Activated CD4-positive, CD25-positive, alpha-beta regulatory T cell treated with anti-CD3 and anti-CD28 coated beads, Interleukin-2, amount 50 U/mL, for 16 hours (primary cell): ENCODE measurements around the gene HIPK1.

Source experiments
- DNase-seq: peaks from one replicate; pipeline ENCODE4 v3.0.0-alpha.2; 2020; ENCODE audit warnings: low read depth, low spot score

Gene HIPK1

DNA sequence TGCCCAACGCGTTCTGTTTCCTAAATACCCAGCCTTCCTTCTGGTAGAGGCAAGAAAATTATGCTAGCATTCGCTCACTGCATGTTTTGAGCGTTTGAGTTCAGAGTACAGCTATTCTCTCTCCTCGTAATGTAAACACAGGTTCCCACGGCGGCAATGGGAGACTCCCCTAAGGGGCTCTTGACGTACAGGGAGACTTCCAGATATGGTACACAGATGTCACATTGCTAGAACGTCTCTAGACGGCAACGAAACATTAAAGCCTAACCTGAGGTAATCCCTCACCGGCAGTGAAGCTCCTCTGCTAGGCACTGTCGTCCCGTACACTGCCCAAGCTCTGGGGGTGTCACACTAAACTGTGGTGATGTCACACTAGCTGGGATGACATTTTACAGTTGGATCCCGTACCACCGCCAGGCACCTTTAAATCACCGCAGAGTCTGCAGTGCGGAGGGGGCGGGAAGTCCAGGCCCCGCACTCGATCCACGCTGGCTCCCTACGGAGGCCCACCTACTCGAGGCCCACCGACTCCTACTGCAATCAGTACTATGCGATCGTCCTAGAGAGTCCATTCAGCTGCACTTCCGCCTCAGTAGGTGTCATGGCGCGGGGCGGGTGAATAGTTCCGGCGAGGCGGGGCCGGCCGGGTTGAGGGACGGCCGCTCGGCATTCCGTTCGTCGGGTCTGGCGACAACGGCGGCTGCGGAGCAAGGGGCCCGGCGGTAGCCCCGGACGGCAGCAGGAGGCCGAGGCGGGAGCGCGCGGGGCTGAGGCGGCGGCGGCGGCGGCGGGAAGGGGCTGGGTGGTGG, at the start of gene HIPK1:
Gene HIPK1 (plus strand): TSS at position 384 of the 809 bp plus-strand sequence.
- peak; percentile 87 for DNase-seq

DNA sequence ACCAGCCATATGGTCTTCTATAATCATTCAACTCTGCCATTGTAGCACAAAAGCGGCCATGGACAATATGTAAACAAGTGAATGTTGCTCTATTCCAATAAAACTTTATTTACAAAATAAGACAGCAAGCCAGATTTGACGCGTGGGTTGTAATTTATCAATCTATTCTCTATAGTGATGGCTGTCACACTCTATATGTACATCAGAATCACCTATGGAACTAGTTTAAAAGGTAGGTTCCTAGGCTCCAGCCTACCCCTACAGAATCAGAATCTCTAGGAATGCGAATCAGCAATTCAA, 49.4 kb upstream of the HIPK1 start:
- DNase-seq: no peak

DNA sequence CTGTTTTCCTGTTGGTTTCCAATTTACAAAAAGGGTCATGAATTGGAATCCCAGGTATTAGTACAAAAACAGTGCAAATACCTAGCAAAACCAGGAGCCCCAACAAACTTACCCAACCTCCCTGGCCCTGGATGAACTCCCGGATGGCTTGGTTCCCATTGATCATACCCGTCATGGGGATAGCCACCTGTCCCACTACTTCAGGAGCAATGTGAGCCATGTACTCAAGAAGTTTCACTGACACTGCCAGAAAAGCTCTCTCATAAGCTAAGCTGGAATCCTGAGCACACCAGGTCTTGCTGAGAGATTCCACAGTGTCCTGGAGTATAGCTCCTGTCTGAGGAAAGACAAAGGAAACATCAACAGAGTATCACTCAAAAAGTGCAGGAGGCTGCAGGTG, 47.5 kb upstream of the HIPK1 start:
- no peak for DNase-seq

DNA sequence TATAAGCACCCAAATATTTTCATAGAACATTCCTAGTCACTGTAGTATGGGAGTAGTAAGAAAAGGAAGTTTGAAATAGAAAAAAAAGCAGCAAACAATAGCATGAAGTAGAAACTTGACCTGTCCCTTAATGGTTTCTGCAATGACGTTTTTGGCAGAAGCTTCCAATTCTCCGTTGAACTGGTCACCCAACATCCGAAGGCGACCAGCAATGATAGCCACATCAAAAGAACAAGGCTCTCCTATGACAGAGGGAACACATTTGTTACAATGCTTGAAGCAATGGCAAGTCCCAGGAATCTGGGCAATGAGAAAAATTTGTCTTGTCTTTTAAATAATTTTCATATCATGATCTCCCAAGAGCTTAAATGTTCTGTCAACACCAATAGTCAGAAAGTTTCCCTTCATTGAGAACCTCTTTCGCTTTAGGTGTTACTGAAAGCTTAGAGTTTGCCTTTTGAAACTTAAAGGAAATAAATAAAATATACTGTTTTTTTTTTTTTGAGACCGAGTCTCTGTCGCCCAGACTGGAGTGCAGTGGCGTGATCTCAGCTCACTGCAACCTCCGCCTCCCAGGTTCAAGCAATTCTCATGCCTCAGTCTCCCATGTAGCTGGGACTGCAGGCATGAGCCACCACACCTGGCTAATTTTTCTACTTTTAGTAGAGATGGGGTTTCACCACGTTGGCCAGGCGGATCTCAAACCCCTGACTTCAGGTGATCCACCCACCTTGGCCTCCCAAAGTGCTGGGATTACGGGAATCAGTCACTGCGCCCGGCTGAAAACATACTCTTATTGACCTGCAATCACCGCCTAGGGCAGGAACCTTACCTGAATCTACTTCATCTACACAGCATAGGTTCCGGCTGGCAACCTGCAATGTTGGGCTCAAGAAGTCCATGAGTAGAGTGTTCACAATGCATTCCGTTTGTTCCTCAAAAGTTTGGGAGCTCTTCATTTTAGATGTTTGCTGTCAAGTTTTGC, 42.4 kb upstream of the HIPK1 start:
- DNase-seq: no peak

DNA sequence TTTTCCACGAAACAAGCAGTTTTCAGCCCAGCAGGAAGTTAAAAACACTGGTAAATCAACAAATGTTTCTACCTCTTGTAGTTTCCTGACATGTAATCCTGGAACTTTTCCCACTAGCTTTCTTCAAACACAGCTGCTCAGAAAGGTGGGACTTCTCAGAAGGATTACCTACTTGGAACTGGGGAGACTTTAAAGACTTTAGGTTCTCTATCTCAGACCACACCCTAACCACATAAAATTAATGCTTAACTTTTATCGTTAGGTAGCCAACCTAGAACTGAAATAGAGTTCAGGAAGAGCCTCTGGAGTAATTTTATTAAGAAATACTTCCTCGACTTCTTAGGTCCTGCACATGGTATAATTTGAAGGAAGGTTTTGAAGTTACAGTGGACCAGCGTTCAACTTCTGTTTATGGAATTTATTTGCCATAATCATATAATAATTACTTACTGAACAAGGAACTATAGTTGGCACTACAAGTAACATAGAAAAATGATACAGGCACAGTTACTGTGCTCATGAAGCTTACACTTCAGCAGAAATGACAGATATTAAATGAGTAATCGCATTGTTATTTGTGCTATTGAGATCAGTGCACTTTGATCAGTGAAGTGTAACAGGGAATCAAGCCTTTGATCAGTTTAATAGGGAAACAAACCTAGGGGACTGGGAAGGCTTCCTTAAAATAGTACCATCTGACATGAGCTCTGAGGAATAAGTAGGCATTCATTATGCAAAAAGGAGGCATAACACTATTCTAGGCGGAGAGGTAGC, 41.5 kb upstream of the HIPK1 start, which contains the start of gene BCL2L15:
Gene BCL2L15 (minus strand): TSS at position 180 of the 774 bp plus-strand sequence. CDS start 206 bp downstream, outside the sequence.
- no peak for DNase-seq

DNA sequence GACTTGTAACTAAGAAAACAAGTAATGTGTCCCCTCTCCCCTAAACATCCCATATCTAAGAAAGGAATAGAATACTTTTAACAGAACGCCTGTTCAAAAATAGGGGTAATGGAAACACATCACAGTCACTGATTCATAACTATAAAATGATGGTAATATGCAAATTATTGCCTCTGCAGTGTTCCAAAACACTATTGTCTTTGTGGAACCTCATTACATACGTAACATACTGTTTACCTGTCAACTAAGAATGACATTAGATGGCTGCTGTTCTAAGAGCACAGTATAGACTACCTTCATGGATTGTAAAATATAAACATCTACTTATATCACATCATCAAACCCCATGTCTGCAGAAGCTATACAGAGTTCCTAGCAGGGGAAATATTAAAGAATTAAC, 38.3 kb upstream of the HIPK1 start:
- DNase-seq: no peak

DNA sequence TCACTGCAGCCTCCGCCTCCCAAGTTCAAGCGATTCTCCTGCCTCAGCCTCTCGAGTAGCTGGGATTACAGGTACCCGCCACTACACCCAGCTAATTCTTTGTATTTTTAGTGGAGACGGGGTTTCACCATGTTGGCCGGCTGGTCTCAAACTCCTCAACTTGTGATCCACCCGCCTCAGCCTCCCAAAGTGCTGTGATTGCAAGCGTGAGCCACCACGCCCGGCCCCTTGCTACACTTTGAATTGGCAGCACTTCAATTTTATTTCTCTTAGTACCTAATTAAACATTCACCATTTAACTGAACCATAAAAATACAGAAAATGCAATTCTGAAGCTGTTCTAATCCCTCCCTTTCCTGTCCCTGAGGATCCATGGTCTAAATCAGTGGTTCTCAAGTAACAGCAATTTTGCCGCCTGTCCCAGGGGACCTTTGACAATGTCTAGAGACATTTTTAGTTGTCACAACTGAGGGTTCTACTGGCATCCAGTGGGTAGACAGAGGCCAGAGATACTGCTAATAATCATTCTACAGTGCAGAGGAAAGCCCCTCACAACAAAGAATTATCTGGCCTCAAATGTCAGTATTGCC, 37.4 kb upstream of the HIPK1 start:
- no peak for DNase-seq

DNA sequence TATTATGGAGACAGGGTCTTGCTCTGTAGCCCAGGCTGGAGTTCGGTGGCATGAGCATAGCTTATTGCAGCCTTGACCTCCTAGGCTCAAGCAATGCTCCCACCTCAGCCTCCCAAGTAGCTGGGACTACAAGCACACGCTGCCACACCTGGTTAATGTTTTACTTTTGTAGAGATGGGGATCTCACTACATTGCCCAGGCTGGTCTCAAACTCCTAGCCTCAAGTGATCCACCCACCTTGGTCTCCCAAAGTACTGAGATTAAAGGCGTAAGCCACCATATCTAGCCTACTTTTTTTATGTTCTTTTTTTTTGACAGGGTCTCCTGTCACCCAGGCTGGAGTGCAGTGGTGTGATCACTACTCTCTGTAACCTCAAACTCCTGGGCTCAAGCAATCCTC, 35.9 kb upstream of the HIPK1 start:
- no peak for DNase-seq

DNA sequence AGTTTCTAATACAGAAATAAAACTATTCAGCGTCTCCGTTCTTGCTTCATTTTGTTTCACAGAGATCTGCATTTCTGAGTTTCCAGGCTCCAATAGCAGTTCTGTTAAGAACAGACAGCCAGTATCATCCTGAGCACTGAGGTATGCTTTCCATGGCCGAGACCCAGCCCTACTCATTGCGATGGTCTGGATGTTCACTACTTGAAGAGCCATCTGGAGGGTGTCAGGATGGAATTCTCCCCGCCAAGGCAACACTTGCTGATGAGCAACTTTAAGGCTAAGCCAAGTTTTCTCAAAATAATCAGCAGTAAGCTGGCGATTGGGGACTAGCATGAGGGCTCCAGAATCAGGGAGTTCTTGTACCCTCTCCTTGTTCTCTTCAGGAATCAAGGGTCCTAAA, 34.0 kb upstream of the HIPK1 start:
- no peak for DNase-seq

DNA sequence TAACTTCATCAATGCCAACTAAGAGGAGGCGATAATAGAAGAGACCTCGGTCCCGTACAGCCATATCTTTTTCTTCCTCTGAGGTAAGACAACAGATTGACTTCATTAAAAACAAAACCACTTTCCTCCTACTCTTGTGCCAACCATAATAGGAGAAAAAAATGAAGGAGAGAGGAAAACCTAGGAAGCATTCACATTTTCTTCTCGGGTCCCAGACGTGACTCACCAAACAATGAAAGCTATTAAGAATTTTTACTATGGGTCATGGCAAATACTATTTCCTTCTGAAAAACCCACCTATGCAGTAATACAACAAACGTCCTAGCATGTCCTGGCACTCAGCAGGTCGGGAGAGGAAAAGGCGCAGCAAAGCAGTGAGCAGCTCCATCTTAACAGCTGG, 33.2 kb upstream of the HIPK1 start:
- DNase-seq: no peak

DNA sequence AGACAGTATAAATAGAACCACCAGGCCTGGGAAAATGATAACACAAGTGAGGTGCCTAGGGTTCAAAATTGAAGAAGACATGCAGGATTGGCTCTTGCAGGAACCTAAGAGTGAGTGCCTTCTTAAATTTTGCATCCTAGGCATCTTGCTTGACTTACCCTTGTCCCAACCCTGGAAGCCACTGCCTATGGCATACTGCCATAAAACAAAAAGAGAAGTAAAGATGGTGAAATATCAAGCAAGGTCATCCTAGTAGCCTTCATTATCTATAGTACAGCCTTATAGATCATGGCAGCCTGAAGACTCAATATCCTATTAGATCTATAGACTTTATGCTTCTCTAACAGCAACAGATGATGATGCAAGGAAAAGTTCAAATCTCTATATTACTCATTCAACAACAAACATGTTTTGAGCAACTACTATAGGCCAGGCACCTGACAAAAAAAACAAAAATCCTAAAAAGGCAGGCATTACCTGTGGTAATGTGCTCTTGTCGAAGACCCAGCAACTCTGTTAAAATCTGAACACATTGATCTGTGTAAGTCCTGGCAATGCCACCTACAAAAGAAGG, 30.8 kb upstream of the HIPK1 start:
- DNase-seq: no peak

DNA sequence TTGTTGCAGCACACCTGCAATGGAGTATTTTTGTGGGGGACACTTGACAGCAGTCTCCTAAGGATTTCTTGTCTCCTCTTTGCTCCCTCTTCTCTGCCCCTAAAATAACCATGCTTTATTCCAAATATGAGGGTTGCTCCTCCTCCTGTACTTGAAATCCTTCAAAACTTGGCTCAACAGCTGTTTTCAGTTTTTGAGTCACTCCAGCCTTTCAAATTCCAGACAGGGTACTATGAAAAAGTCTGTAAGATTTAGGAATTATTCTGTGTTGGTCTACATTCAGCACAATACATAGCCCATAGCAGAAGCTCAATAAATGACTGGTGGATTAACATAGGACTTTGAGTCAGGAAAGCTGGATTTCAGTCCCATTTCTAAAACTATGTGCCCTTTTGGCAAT, 30.0 kb upstream of the HIPK1 start:
- no peak for DNase-seq

DNA sequence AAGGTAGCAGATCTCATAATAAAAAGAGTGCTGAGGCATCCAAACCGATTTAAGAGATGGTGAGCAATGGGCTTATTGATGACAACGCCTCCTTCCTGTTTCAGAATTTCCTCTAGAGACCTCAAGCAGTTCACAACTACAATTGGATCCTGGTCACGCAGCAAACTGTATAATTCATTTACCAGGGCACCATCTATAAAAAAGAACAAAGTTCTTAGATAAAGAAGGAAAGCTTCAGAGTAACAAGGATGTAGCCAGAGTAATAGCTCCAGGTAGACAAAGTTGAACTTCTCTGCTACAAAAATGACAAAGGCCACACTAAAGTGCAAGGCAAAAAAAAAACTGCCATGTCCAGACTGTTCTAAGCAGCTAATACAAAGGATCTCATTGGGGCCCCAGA, 27.9 kb upstream of the HIPK1 start:
- DNase-seq: no peak

DNA sequence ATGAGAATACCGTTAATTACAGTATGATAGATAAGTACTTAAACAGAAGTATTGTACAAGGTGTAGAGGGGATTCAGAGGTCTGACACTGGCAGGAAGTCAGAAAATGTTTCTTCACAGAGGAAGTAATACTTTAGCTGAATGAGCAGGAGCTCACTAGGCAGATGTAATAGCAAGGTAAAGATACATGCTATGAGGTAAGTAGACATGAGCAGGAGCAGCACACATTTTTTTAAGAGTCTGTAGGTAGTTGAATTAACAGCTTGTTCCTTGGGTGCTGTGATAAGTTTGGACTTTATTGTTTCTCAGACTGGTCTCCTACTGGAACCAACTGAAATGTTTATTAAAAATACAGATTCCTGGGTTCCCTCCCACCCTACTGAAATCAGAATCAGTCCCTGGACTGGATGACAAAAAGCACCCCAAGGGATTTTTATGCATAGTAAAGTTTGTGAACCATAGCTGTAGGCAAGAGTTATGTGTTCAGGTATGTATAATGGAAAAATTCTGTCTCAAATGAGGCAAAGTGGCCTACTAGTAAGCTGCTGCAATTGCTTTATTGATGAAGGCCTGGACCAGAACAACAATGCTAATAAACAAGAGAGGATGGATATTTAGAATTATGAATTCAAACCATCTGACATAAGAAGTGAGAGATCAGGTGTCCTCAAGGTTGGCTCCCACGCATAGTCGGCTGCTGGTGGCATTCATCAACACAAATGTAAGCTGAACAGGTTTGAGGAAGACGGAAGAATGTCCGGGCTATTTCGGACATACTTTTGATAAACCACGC, 25.4 kb upstream of the HIPK1 start:
- no peak for DNase-seq

DNA sequence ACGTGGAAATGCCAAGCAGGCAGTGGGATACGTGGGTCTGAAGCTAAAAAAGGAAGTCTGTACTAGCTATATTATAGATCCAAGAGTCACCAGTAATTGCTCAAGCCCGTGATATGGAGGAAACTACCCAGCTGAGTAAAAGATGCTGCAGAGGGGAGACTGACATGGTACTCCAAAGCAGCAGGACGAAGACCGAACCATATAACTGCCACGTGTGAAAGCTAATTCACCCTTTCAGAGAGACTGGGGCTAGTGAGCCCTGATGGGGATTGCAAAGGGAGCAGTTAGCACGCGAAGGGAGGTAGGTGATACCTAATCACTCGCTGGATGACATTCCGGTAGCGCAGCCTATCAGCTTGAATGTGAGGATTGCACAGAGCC, 24.8 kb upstream of the HIPK1 start:
- peak; percentile 33 for DNase-seq

DNA sequence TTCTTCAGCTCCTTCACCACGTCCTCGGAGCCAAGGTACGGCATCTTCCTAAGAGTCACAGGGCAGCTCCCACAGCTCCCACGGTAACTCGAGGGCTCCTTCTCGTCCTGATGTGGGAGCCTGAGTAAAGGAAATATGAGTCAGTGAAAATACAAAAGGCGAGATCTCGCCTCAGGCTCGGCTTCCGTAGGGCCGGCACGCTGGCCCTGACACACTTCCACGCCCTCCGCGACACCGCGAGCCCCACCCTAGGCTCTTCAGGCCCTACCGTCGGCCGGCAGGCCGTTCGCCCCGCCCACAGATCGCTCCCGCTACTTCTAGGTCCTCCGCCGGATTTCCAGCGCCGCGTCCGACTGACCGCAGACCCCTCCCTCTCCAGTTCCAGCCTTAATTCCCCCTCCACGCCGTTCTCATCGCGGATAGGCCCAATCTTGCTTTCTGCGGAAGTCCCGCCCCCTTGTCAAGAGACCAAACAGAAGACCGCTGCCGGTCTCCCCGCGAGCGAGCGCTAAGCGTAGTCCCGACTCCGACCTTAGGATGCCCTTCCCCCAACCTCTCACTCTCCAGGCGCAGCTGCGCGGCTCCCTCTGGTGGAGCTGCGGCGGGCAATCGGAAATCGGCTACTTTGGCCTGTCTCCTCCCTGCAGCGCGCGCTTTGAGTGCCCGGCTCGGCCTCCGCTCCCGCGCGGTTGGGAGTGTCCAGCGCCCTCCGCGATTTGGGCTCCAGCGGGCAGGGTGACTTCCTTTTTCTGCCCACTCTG, 24.3 kb upstream of the HIPK1 start, which contains the start of the genes AP4B1 and DCLRE1B:
Gene AP4B1 (minus strand): TSS at position 126 of the 761 bp plus-strand sequence. CDS start 82 bp downstream, at position 44.
Gene DCLRE1B (plus strand): TSS at position 653 of the 761 bp plus-strand sequence. CDS start 261 bp downstream, outside the sequence.
- DNase-seq: peak; percentile 95

DNA sequence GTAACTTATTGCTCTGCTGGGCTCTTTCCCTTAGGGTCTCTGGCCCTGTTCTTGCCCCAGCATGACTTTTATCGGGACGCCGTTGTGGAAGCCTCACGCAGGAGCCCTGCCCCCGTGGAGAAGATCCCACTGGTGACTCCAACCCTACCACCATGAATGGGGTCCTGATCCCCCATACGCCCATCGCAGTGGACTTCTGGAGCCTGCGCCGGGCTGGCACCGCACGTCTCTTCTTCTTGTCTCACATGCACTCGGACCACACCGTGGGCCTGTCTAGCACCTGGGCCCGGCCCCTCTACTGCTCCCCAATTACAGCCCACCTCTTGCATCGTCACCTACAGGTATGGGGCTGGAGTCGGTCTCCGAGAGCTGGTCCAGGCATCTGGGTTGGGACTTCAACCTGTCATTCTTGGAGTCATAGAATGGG, 23.7 kb upstream of the HIPK1 start:
- peak; percentile 8 for DNase-seq

DNA sequence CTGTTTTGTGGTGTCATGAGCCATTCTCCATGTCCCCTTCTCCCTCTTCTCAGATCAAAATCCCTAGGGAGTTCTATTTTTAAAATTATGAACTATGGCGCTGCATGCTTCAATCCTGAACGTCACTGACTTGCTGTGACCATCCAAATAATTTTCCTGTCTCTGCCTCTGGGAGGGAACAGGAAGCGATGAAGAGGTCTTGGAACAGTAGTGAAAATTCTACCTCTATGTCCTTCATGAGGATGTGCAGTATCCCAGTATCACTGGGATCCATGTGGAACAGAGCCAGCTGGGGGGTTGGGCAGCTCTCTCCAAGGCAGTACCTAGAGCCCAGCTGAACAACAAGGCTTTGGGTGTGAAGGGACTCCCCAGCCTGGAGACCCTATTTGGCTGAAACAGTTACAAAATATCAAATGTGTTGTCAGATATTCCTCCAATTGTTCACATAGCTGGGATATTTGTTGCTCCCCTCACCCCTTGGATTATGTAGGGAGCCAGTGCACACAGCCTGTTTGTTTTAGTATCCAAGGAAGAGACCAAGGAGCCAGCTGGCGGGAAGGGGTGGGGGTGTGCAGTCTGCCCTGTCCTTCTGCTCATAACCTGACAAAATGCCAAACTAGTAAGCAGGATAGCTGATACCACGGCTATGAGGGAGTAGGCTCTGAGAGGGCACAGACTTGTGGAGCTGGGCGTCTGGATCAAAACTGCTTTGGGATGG, 16.4 kb upstream of the HIPK1 start:
- DNase-seq: no peak

DNA sequence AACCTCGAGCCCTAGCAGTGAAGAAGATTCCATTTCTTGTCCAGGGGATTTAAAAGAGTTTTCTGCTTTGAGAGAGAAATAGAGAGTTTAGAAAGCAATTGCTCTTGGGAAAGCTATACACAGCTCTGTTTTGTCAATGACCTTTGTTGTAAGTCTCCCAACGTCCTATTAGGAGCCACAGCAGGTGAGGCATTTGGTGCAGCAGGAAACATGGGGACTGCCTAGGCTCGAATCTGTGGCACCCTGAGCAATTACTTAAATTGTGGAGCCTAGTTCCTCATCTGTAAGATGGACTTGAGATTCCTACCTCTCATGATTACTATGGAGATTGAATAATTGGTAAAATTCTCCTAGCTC, 15.8 kb upstream of the HIPK1 start:
- no peak for DNase-seq
